ENCODE measurements around the gene IL15.
"Not testable (repeated sequence)": the region's sequence is repeated elsewhere in the genome, so short reads cannot be mapped to it uniquely, and the experiment has no call there.

IL15 gene

GRCh38 chr4:141636082-141636770, at the start of gene IL15:
Gene IL15, plus strand, starts transcription at chr4:141636583. Its CDS starts 82,882 bp downstream, at chr4:141719465.
- DNase-seq (ENCODE audit: low read depth in 2 of 2, low spot score in 1 of 2), result peak; percentile 15 to 35

- DNase-seq (ENCODE audit: low read depth in 2 of 2, low spot score in 1 of 2), result no peak
These were observed 48.5 kb upstream of the IL15 start for GRCh38 chr4:141587897-141588296.

GRCh38 chr4:141595531-141595930, 40.9 kb upstream of the IL15 start:
- DNase-seq (ENCODE audit: low read depth in 2 of 2, low spot score in 1 of 2), result no peak

- no peak for DNase-seq (ENCODE audit: low read depth in 2 of 2, low spot score in 1 of 2)
These were observed 36.5 kb upstream of the IL15 start for GRCh38 chr4:141599853-141600252.

- DNase-seq (ENCODE audit: low read depth in 2 of 2, low spot score in 1 of 2), result not testable (repeated sequence)
These were observed 31.7 kb upstream of the IL15 start for GRCh38 chr4:141604683-141605082.

- DNase-seq (ENCODE audit: low read depth in 2 of 2, low spot score in 1 of 2), result no peak
These were observed 30.9 kb upstream of the IL15 start for GRCh38 chr4:141605425-141605856.

- no peak for DNase-seq (ENCODE audit: low read depth in 2 of 2, low spot score in 1 of 2)
These were observed 27.1 kb upstream of the IL15 start for GRCh38 chr4:141609243-141609642.

- no peak for DNase-seq (ENCODE audit: low read depth in 2 of 2, low spot score in 1 of 2)
These were observed 26.0 kb upstream of the IL15 start for GRCh38 chr4:141610365-141610764.

GRCh38 chr4:141614878-141615586, 21.4 kb upstream of the IL15 start:
- no peak for DNase-seq (ENCODE audit: low read depth in 2 of 2, low spot score in 1 of 2)

- DNase-seq (ENCODE audit: low read depth in 2 of 2, low spot score in 1 of 2), result not testable (repeated sequence)
These were observed 20.8 kb upstream of the IL15 start for GRCh38 chr4:141615587-141615918.

- no peak for DNase-seq (ENCODE audit: low read depth in 2 of 2, low spot score in 1 of 2)
These were observed 15.7 kb upstream of the IL15 start for GRCh38 chr4:141620715-141621114.

GRCh38 chr4:141625023-141625422, 11.4 kb upstream of the IL15 start:
- no peak for DNase-seq (ENCODE audit: low read depth in 2 of 2, low spot score in 1 of 2)

GRCh38 chr4:141630854-141631253, 5.5 kb upstream of the IL15 start:
- DNase-seq (ENCODE audit: low read depth in 2 of 2, low spot score in 1 of 2), result no peak

- no peak for DNase-seq (ENCODE audit: low read depth in 2 of 2, low spot score in 1 of 2)
These were observed 674 bp upstream of the IL15 start for GRCh38 chr4:141635736-141636081.

GRCh38 chr4:141636771-141637460, 533 bp downstream of the IL15 start:
- DNase-seq (ENCODE audit: low read depth in 2 of 2, low spot score in 1 of 2), result no peak

GRCh38 chr4:141637565-141637964, 1.2 kb downstream of the IL15 start:
- DNase-seq (ENCODE audit: low read depth in 2 of 2, low spot score in 1 of 2), result no peak

- DNase-seq (ENCODE audit: low read depth in 2 of 2, low spot score in 1 of 2), result no peak
These were observed 1.8 kb downstream of the IL15 start for GRCh38 chr4:141638230-141638629.

- no peak for DNase-seq (ENCODE audit: low read depth in 2 of 2, low spot score in 1 of 2)
These were observed 4.3 kb downstream of the IL15 start for GRCh38 chr4:141640696-141641095.

GRCh38 chr4:141642063-141642462, 5.7 kb downstream of the IL15 start:
- DNase-seq (ENCODE audit: low read depth in 2 of 2, low spot score in 1 of 2), result no peak

- no peak for DNase-seq (ENCODE audit: low read depth in 2 of 2, low spot score in 1 of 2)
These were observed 6.3 kb downstream of the IL15 start for GRCh38 chr4:141642711-141643110.

GRCh38 chr4:141643557-141643956, 7.2 kb downstream of the IL15 start:
- DNase-seq (ENCODE audit: low read depth in 2 of 2, low spot score in 1 of 2), result no peak

GRCh38 chr4:141645611-141646340, 9.4 kb downstream of the IL15 start:
- no peak for DNase-seq (ENCODE audit: low read depth in 2 of 2, low spot score in 1 of 2)

All from stimulated activated CD8-positive, alpha-beta memory T cell treated with anti-CD3 and anti-CD28 coated beads, Interleukin-4, amount 100 ng/mL, for 1 hour (primary cell).